RWPE1 (cell line): ENCODE data around the gene IL1B.

Experiments
- CTCF ChIA-PET: fragments of 350-600 bp; sonication (Branson Sonifier 250); formaldehyde crosslinking; extraction: SDS; loops from one replicate; lab custom pipeline; 2021; lab: Yijun Ruan, JAX
- POLR2A ChIA-PET: fragments of 400-600 bp; formaldehyde crosslinking; extraction: SDS; loops from one replicate; lab custom pipeline; 2020; ENCODE audit warnings: antibody characterized with exemption; ENCODE audit not compliant: low non-redundant PET; lab: Yijun Ruan, JAX
- DNase-seq: peaks from one replicate; pipeline ENCODE4 v3.0.0; 2012; ENCODE audit warnings: low spot score
- H3K27ac ChIP-seq: fragments of 450-650 bp; 2 replicates; pipeline ENCODE4 v1.5.1; 2017
- CTCF ChIP-seq: fragments of 450-650 bp; conservative IDR thresholded peaks from 2 replicates; pipeline ENCODE4 v1.5.1; 2017; ENCODE audit warnings: low read depth, mild to moderate bottlenecking

IL1B gene

GRCh38 chr2:112783187-112783714, 53.3 kb downstream of the IL1B start:
- DNase-seq: no peak
- POLR2A ChIA-PET: interaction anchor here (0.7 to 1.2 kb wide), 2 partner anchors 10 to 46 kb away, joined by 3 read pairs; no protein-coding TSS in a partner anchor
- CTCF ChIA-PET: interaction anchor here (0.6 to 1.0 kb wide), 2 partner anchors 34 to 140 kb away, joined by 3 to 4 read pairs; no protein-coding TSS in a partner anchor
- TF ChIP-seq CTCF: no peak
- peak overlapping the region; percentile 52; the same call in 1 of the 2 replicates for H3K27ac ChIP-seq

DNA sequence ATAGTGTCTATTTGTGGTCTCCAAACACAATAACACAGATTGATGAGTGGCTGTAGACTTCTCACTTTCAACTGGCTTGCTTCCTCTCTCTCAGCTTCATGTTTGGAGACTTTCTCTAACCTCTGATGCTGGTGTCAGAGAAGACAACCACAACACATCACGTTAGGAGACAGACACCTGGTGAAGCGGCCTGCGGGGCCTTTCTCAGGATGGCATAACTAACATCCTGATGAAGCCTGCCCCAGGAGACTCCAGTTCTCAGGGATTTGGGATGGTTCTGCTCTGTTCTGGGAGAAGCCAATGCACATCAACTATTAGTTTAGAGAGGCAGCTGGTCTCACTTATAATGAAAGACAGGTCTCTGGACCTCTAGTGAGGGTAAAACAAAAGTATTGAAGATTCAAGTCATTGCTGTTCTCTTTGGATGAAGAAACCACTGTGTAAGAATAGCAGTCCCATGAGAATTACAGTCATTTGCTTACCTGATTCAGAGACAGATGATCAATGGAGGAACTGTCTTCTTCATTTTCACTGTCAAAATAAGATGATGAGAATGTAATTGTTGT, 54.3 kb downstream of the IL1B start:
- no peak for DNase-seq
- ChIA-PET CTCF (interaction anchor here (0.6 to 1.7 kb wide), 3 partner anchors 103 to 159 kb away, joined by 3 to 7 read pairs (median 3); no protein-coding TSS in a partner anchor), POLR2A (no interaction called here)
- no peak for TF ChIP-seq CTCF
- peak overlapping the region; percentile 68; the same call in 1 of the 2 replicates for H3K27ac ChIP-seq
